ENCODE data around the gene SKIDA1.

Gene SKIDA1

GRCh38 chr10:21501731-21502347 lies 23.6 kb downstream of the SKIDA1 start:
- DNase-seq (ENCODE audit: low read depth): no peak

- DNase-seq (ENCODE audit: low read depth): no peak
Measured at GRCh38 chr10:21501091-21501490, 24.4 kb downstream of the SKIDA1 start.

GRCh38 chr10:21500578-21500910 lies 24.9 kb downstream of the SKIDA1 start:
- no peak for DNase-seq (ENCODE audit: low read depth)

- DNase-seq (ENCODE audit: low read depth): no peak
Measured at GRCh38 chr10:21499701-21500577, 25.5 kb downstream of the SKIDA1 start.

DNA sequence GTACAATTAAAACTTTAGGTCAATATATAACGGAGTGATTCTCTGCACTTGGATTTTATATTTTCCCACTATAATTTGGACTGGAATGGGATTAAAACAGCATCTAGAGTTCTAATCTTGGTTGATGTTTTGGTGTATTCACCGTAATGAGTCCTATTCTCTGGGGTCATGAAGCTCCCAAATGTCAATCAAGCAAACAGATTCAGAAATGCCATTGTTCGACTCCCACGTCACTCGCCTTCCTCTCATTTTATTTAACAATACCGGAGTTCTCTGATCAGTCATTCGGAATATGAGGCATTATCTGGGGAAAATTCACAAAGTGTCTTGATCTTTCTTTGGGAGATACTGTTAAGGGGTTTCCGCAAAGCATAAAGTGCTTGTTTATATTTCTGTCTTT lies 26.5 kb downstream of the SKIDA1 start:
- DNase-seq (ENCODE audit: low read depth): no peak

DNA sequence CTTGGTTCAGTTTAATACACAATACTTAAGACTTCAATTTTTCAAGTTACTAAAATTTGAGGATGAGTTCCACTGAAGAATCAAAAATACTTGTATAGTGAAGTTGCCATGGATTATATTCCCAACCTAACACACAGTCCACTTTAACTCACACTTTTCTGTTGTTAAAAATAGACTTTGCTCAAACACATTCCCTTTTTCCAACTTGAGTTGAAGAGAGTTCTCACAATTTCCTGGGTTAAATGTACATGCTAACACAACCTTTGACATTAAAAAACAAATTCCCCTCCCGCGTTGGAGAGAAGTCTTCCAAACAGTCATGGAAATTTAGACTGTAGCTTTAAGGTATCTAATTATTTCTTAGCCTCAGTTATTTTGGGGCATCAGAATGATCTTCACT lies 27.1 kb downstream of the SKIDA1 start:
- DNase-seq (ENCODE audit: low read depth): no peak

DNA sequence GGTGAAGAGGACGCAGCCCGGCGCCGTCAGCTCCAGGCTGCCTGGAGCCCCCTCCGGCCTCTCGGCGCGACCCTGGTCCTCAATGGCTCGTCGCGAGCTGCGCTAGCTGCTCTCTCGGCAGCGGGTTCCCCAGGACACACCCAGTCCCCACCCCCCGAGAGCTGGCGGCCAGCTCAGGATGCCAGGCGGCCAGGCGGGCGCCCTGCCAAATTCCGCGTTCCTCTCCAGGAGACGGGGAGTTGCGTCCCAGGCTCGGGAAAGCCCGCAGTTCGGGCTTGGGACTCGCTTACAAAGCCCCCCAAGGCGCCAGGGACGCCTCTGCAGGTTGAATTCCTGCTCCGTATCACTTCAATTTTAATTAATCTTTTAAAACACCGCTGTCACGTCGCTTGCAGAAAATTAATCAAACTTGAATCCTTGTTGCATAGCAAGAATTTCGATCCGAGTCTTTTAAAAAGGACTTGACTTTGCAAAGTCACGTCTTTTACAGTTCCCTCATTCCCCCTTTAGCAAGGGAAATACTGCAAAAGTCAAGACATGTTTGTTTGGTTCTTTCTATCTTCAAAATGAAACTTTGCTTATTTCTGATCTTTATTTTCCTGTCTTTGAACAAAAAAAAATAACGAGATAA lies 28.2 kb downstream of the SKIDA1 start:
- peak; percentile 85 for DNase-seq (ENCODE audit: low read depth)

GRCh38 chr10:21496343-21497176 lies 28.9 kb downstream of the SKIDA1 start:
- peak; percentile 53 for DNase-seq (ENCODE audit: low read depth)

GRCh38 chr10:21495752-21496342 lies 29.6 kb downstream of the SKIDA1 start:
- DNase-seq (ENCODE audit: low read depth): peak; percentile 77

DNA sequence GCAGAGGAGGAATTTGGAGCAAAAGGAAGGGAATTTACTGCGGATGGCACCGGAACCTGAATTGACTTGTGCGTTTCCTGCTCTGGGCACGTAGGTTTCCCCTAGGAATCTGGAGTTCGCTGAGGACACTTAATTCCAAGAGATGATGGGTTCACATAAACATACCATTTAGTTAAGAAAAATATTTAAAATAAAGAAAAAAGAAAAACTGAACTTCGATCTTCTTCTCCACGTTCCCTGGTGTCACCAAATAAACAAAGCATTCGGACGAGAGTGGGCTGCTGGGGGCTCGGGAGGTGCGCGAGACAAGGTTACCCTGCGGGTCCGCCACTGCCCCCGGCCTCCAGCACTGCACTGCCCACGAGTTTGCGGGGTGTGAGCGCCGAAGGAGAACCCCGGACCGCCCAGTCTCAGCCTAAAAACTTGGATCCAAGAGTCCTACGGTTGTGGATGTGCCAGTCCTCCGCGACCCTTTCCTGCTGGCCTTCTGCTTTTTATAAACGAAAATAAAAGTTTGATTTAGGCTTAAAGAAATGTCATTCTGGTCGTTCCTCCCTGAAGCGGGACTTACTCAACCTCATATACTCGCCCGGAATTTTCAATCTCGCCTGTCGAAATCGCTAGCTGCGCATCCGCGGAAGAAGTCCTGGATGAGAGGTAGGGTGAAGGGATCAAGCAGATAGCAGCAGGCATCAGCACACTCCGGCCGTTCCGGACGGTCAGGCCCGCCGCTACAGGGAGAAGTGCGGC lies 30.3 kb downstream of the SKIDA1 start:
- no peak for DNase-seq (ENCODE audit: low read depth)

- peak; percentile 42 for DNase-seq (ENCODE audit: low read depth)
Measured at GRCh38 chr10:21494191-21495001, 31.1 kb downstream of the SKIDA1 start.

- DNase-seq (ENCODE audit: low read depth): no peak
Measured at GRCh38 chr10:21493784-21494183, 31.7 kb downstream of the SKIDA1 start.

DNA sequence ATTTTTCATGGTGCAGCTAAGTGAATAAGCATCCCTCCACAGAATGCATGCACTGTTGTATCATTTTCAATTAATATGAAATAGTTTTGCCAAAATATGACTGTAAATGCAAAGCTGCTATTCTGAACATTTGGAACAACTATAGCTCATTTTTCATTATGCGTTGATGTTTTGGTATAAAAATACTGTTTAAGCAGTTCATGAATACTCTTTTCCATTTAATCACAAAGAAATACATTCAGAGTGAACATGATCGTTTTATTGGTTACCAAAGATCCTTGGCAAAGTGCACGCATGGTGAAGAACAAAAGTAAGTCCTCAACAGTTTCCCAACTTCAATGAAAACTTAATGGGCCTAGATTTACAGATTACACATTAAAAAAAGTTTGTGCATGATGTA lies 33.1 kb downstream of the SKIDA1 start:
- no peak for DNase-seq (ENCODE audit: low read depth)

GRCh38 chr10:21490711-21491105 lies 34.8 kb downstream of the SKIDA1 start:
- no peak for DNase-seq (ENCODE audit: low read depth)

GRCh38 chr10:21490028-21490710 lies 35.3 kb downstream of the SKIDA1 start:
- no peak for DNase-seq (ENCODE audit: low read depth)

- DNase-seq (ENCODE audit: low read depth): no peak
Measured at GRCh38 chr10:21488957-21489446, 36.5 kb downstream of the SKIDA1 start.

- DNase-seq (ENCODE audit: low read depth): no peak
Measured at GRCh38 chr10:21488246-21488956, 37.1 kb downstream of the SKIDA1 start.

DNA sequence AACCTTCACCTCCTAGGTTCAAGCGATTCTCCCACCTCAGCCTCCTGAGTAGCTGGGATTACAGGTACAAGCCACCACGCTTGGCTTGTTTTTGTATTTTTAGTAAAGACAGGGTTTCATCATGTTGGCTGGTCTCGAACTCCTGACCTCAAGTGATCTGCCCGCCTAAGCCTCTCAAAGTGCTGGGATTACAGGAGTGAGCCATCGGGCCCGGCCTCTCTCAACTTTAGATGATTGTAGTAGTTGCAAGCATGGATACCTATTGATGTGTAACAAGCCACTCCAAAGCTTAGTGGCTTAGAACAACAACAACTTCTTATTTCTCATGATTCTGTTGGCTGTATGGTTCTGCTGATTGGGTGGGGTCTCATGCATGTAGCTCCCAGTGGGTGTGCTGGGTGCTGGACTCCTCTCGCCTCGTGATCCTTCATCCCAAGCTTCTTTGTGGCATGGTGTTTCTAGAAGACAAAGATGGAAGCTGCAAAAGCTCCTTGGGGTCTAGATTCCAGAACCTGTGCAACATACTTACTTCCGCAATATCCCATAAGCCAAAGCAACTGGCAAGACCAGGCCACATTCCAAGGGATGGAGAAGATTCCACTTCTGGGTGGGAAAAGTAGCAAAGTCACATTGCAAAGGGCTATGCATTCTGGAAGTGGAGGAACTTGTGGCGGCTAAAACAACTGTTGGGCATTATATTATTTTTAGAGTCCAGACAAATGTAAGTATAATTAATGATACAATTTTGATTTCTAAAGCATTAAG lies 37.9 kb downstream of the SKIDA1 start:
- no peak for DNase-seq (ENCODE audit: low read depth)
